T-cell (primary cell): ENCODE results near the gene RFLNA. TPM values are rescaled to one million over a fixed set of nuclear protein-coding genes. Genes with fewer than 3 reads are reported as not detected.

Source experiments
- ATAC-seq, 4 experiments: fragments of 200-7000 bp in 3 of 4; fragments of 150-1000 bp in 1 of 4; cut with Tn5 transposase; replicated peaks in 1 of 4; 1 replicate in 3 of 4; 2 replicates in 1 of 4; pipeline ENCODE4 v1.10.0; 2021; ENCODE audit warnings: moderate library complexity in 3 of 4, mild to moderate bottlenecking in 2 of 4, moderate number of reproducible peaks in 1 of 4
- CTCF ChIA-PET, 2 donors: fragments of 300-600 bp; sonication (Branson Sonifier 250); formaldehyde crosslinking; loops; one replicate each; lab custom pipeline; 2022; ENCODE audit warnings: antibody characterized with exemption in 2 of 2; lab: Charles Lee
- POLR2A ChIA-PET, 2 donors: fragments of 300-600 bp; sonication (Branson Sonifier 250); formaldehyde crosslinking; loops; one replicate each; lab custom pipeline; 2022; ENCODE audit warnings: antibody characterized with exemption in 2 of 2; lab: Charles Lee
- DNase-seq, 35 experiments: peaks; one replicate each; pipeline versions ENCODE4 v3.0.0 to v3.0.0-alpha.2; 2013 to 2023
- H3K27ac ChIP-seq: one replicate; pipeline ENCODE4 v1.5.1; 2013; ENCODE audit warnings: low read length
- H3K27me3 ChIP-seq, 2 experiments: replicated peaks in 1 of 2; 1 replicate in 1 of 2; 2 replicates in 1 of 2; pipeline versions ENCODE4 v1.6.1 to v1.7.0; 2013; ENCODE audit warnings: low read length in 1 of 2, mixed read lengths in 1 of 2; ENCODE audit not compliant: control insufficient read depth in 2 of 2, insufficient read depth in 2 of 2; ENCODE audit errors: extremely low read depth in 1 of 2
- H3K36me3 ChIP-seq, 2 donors: 1 replicate in 1 of 2; 2 replicates in 1 of 2; pipeline versions ENCODE4 v1.6.1 to v1.7.0; 2013; ENCODE audit warnings: low read length in 1 of 2; ENCODE audit not compliant: control insufficient read depth in 2 of 2, insufficient read depth in 1 of 2; ENCODE audit errors: extremely low read depth in 1 of 2
- H3K4me1 ChIP-seq, 2 experiments: 1 replicate in 1 of 2; 2 replicates in 1 of 2; pipeline versions ENCODE4 v1.6.1 to v1.7.0; 2013; ENCODE audit warnings: low read length in 2 of 2, mixed read lengths in 1 of 2; ENCODE audit not compliant: insufficient read depth in 2 of 2, control insufficient read depth in 1 of 2; ENCODE audit errors: extremely low read depth in 1 of 2
- H3K4me3 ChIP-seq, 2 donors: 1 replicate in 1 of 2; 2 replicates in 1 of 2; pipeline versions ENCODE4 v1.5.1 to v1.7.0; 2013; ENCODE audit warnings: mild to moderate bottlenecking in 2 of 2, low read length in 1 of 2, moderate library complexity in 1 of 2; ENCODE audit not compliant: control insufficient read depth in 1 of 2; ENCODE audit errors: extremely low read depth in 1 of 2
- H3K9me3 ChIP-seq: 2 replicates; pipeline ENCODE4 v1.7.0; 2013
- H3K27ac Mint-ChIP-seq, 2 donors: one replicate each; pipeline ENCODE4 v1.8.0; 2020 to 2021; ENCODE audit warnings: mild to moderate bottlenecking in 2 of 2, mixed read lengths in 2 of 2
- H3K27me3 Mint-ChIP-seq, 2 donors: one replicate each; pipeline ENCODE4 v1.8.0; 2021 to 2022; ENCODE audit warnings: mixed read lengths in 2 of 2
- H3K36me3 Mint-ChIP-seq: one replicate; pipeline ENCODE4 v1.8.0; 2021; ENCODE audit warnings: mixed read lengths
- H3K4me1 Mint-ChIP-seq, 3 donors: one replicate each; pipeline ENCODE4 v1.8.0; 2020 to 2022; ENCODE audit warnings: mixed read lengths in 3 of 3, mild to moderate bottlenecking in 1 of 3
- H3K4me3 Mint-ChIP-seq, 3 donors: one replicate each; pipeline ENCODE4 v1.8.0; 2020 to 2022; ENCODE audit warnings: mild to moderate bottlenecking in 3 of 3, mixed read lengths in 3 of 3, moderate library complexity in 3 of 3
- H3K9me3 Mint-ChIP-seq, 3 donors: one replicate each; pipeline ENCODE4 v1.8.0; 2020 to 2022; ENCODE audit warnings: mixed read lengths in 3 of 3
- WGBS: methylation state at CpG from one replicate; pipeline ENCODE4 v1.1.5; 2013; ENCODE audit warnings: missing lambda C conversion rate; ENCODE audit not compliant: insufficient coverage; 5-methylcytosine and 5-hydroxymethylcytosine counted together
- total RNA-seq, 35 experiments: library from RNA in 6 of 35; stranded (reverse) in 6 of 35; fragments of 120-200 nt in 1 of 35; gene quantifications; one replicate each; pipeline versions ENCODE4 v1.2.1 to v1.2.4 and lab custom pipeline; 2013 to 2026

Gene RFLNA
- total RNA-seq, 5 donors from 2014 or later (not counting 1 experiment from before 2014, with no cell fraction given), result not detected

DNA sequence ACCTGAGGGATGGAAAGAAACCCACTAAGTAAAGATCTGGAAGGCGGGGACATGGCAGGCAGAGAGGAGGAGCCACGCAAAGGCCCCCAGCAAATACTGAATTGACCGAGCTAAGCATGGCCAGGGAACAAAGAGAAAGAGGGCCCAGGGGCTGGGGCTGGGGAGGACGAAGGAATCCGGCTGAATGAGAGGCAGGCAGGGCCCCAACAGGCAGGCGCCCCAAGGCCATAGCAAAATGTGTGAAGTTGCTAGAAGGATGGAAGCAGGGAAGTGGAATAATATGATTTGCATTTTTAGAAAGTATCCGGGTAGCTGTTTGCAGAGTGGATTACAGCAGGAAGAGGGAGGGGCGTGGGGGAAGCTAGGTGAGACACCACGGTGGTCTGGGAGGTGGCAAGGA is 49.1 kb downstream of the RFLNA start:
- Histone ChIP-seq H3K27me3 (no peaks in the 10 kb centered on the region), H3K36me3 (peaks cover 36 to 84% of the 10 kb centered on the region in 2 donors), H3K4me1 (no peaks in the 10 kb centered on the region), H3K9me3 (no peaks in the 10 kb centered on the region), H3K27ac (no peak overlapping the region), H3K4me3 (no peak overlapping the region)
- WGBS, result 95% methylated on average over 9 of the region's 9 CpGs
- H3K9me3 Mint-ChIP-seq, result no peaks in the 10 kb centered on the region
- H3K27me3 Mint-ChIP-seq, result no peaks in the 10 kb centered on the region
- H3K36me3 Mint-ChIP-seq, result peaks cover 49% of the 10 kb centered on the region
- H3K4me1 Mint-ChIP-seq, result no peaks in the 10 kb centered on the region
- no peak for DNase-seq
- no peak overlapping the region for H3K4me3 Mint-ChIP-seq
- POLR2A ChIA-PET, result no interaction called here
- CTCF ChIA-PET, result interaction anchor here in 1 of 2 donors (0.7 kb wide), 1 partner anchor 291 kb away, joined by 5 read pairs; no protein-coding TSS in a partner anchor
- peak overlapping the region in 1 of 2 donors; percentile 55 for H3K27ac Mint-ChIP-seq
- no peak for ATAC-seq

- Mint-ChIP-seq H3K9me3 (no peaks in the 10 kb centered on the region), H3K4me1 (no peaks in the 10 kb centered on the region), H3K27ac (no peak overlapping the region), H3K36me3 (peaks cover 52% of the 10 kb centered on the region), H3K27me3 (no peaks in the 10 kb centered on the region), H3K4me3 (no peak overlapping the region)
- DNase-seq (no peak), ATAC-seq (no peak)
- H3K36me3 ChIP-seq, result peaks cover 36 to 87% of the 10 kb centered on the region in 2 donors
- H3K27ac ChIP-seq, result no peak overlapping the region
- no peaks in the 10 kb centered on the region for H3K4me1 ChIP-seq
- no peaks in the 10 kb centered on the region for H3K27me3 ChIP-seq
- H3K9me3 ChIP-seq, result no peaks in the 10 kb centered on the region
- CTCF ChIA-PET, result no interaction called here
- 96% methylated on average over 33 of the region's 38 CpGs for WGBS
- POLR2A ChIA-PET, result no interaction called here
- no peak overlapping the region for H3K4me3 ChIP-seq
These were observed 49.6 kb downstream of the RFLNA start for GRCh38 chr12:124344526-124344925.

DNA sequence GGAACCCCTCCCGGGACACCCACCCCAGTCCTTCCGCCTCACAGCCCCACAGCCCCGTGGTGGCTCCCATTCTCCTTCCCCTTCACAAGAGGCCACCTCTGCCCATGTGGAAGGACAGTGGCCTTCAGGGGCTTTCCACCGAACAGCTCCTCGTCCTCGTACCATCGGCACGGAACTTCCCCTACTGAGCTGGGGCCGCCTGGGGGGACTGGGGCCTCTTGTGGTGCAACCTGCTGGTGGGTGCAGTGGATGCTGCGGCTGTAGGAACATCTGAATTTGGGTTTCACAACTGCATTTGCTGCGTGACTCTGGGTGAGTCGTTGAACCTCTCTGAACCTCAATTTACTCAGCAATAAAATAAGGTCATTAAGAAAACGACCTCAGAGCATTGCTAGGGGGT is 50.9 kb downstream of the RFLNA start:
- ChIA-PET POLR2A (no interaction called here), CTCF (no interaction called here)
- Histone ChIP-seq H3K27ac (no peak overlapping the region), H3K9me3 (no peaks in the 10 kb centered on the region), H3K27me3 (no peaks in the 10 kb centered on the region), H3K36me3 (peaks cover 40 to 91% of the 10 kb centered on the region in 2 donors), H3K4me1 (no peaks in the 10 kb centered on the region), H3K4me3 (no peak overlapping the region)
- H3K4me1 Mint-ChIP-seq, result no peaks in the 10 kb centered on the region
- WGBS, result 86% methylated on average over 4 of the region's 13 CpGs
- no peak for ATAC-seq
- H3K9me3 Mint-ChIP-seq, result no peaks in the 10 kb centered on the region
- H3K27me3 Mint-ChIP-seq, result no peaks in the 10 kb centered on the region
- DNase-seq, result no peak
- H3K36me3 Mint-ChIP-seq, result peaks cover 55% of the 10 kb centered on the region
- no peak overlapping the region for H3K4me3 Mint-ChIP-seq
- H3K27ac Mint-ChIP-seq, result no peak overlapping the region

DNA sequence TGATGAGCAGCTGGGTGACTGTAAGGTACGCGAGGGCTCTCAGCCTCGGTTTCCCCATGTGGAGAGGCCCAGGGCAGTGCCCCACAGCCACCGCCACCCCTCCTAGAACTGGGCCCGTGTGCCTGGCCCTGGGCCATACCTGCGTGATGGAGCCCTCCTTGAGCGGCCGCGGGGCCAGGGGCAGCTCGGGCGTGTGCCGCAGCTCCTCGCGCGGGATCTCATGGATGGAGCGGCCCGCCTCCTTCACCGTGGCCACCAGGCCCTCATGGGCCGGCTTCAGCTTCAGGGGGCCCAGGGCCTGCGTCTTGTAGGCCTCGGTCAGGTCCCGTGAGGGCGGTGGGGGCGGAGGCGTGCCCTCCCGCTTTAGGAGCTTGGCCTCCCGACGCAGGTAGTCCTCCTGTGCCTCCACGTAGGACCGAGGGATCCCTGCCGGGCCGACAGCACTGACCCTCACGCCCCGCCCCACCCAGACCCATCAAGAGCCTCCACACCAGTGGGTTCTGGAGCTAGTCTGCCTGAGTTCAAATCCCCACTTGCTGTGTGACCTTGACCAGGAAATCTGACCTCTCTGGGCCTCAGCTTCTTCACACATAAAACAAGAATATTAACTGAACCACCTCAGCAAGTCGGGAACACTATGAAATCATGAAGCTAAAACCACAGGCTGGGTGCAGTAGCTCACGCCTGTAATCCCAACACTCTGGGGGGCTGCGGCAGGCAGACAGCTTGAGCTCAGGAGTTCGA is 51.7 kb downstream of the RFLNA start:
- Mint-ChIP-seq H3K36me3 (peaks cover 50% of the 10 kb centered on the region), H3K9me3 (no peaks in the 10 kb centered on the region), H3K27ac (no peak overlapping the region), H3K4me1 (no peaks in the 10 kb centered on the region), H3K27me3 (no peaks in the 10 kb centered on the region), H3K4me3 (no peak overlapping the region)
- no peak overlapping the region for H3K4me3 ChIP-seq
- no peak overlapping the region for H3K27ac ChIP-seq
- DNase-seq, result no peak
- peaks cover 45 to 88% of the 10 kb centered on the region in 2 donors for H3K36me3 ChIP-seq
- H3K9me3 ChIP-seq, result no peaks in the 10 kb centered on the region
- H3K4me1 ChIP-seq, result no peaks in the 10 kb centered on the region
- CTCF ChIA-PET, result interaction anchor here (0.6 to 2.6 kb wide), 4 partner anchors 58 to 420 kb away, joined by 3 to 10 read pairs (median 4); no protein-coding TSS in a partner anchor
- no peaks in the 10 kb centered on the region for H3K27me3 ChIP-seq
- no peak for ATAC-seq
- POLR2A ChIA-PET, result no interaction called here
- WGBS, result 96% methylated on average over 35 of the region's 38 CpGs

- no peaks in the 10 kb centered on the region for H3K9me3 ChIP-seq
- ChIA-PET CTCF (interaction anchor here (0.6 to 2.6 kb wide), 7 partner anchors 57 to 1447 kb away, joined by 3 to 10 read pairs (median 3); no protein-coding TSS in a partner anchor), POLR2A (no interaction called here)
- Mint-ChIP-seq H3K27me3 (no peaks in the 10 kb centered on the region), H3K4me3 (no peak overlapping the region), H3K9me3 (no peaks in the 10 kb centered on the region), H3K36me3 (peaks cover 45% of the 10 kb centered on the region), H3K4me1 (no peaks in the 10 kb centered on the region), H3K27ac (no peak overlapping the region)
- ATAC-seq, result no peak
- 89% methylated on average over 8 of the region's 9 CpGs for WGBS
- peaks cover 45 to 90% of the 10 kb centered on the region in 2 donors for H3K36me3 ChIP-seq
- no peak overlapping the region for H3K4me3 ChIP-seq
- no peak for DNase-seq
- H3K27ac ChIP-seq, result no peak overlapping the region
- no peaks in the 10 kb centered on the region for H3K4me1 ChIP-seq
- H3K27me3 ChIP-seq, result no peaks in the 10 kb centered on the region
These were observed 52.4 kb downstream of the RFLNA start for GRCh38 chr12:124347335-124347734.

DNA sequence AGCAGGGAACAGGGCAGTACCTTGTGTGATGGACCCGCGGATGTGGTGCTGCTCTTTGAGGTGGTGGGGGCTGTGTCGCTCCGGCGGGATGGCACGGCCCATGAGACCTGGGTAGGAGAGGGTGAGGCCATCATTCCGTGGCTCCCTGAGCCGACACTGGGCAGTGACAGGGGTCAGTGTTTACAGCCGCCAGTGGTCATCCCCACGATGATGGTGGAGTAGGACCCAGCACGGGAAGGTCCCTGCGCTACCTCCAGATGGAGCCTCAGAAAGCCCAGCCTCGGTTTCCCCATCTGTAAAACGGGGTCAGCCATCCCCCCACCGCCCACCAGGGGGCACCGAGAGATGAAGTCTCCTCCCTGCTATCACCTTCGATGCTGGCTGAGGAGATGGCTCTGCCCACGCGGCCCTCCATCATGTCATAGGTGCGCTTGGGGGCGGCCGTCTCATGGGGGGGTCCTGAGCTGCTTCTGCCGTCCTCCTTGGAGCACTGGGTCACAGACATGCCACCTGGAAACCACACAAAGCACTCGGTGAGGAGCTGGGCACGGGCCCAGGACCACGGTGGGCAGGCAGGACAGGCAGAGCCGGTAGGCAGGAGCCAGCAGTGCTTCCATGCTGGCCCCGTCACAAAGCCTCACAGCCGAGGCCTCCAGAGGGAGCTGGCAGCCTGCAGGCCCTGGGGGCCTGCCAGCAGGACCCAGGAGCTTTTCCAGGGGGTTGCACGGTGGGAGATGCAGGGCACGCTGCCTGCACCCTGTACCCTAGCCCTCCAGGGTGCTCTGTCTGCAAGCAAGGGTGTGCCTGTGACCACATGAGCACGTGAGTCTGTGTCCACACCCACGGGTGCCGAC is 53.1 kb downstream of the RFLNA start:
- Histone ChIP-seq H3K9me3 (no peaks in the 10 kb centered on the region), H3K27me3 (no peaks in the 10 kb centered on the region), H3K36me3 (peaks cover 39 to 90% of the 10 kb centered on the region in 2 donors), H3K4me1 (no peaks in the 10 kb centered on the region), H3K27ac (no peak overlapping the region), H3K4me3 (no peak overlapping the region)
- Mint-ChIP-seq H3K27ac (no peak overlapping the region), H3K9me3 (no peaks in the 10 kb centered on the region), H3K4me3 (no peak overlapping the region), H3K27me3 (no peaks in the 10 kb centered on the region), H3K36me3 (peaks cover 42% of the 10 kb centered on the region), H3K4me1 (no peaks in the 10 kb centered on the region)
- DNase-seq (peak in 20 of 35 experiments; percentile 6 to 38 (median 18)), ATAC-seq (peak in 2 of 4 experiments; percentile 24 to 39)
- POLR2A ChIA-PET, result no interaction called here
- 92% methylated on average over 33 of the region's 34 CpGs for WGBS
- CTCF ChIA-PET, result interaction anchor here (0.6 to 2.6 kb wide), 6 partner anchors 206 to 1447 kb away, joined by 3 to 10 read pairs (median 3); no protein-coding TSS in a partner anchor
